ENCODE measurements around the gene APBB3.

Gene APBB3

DNA sequence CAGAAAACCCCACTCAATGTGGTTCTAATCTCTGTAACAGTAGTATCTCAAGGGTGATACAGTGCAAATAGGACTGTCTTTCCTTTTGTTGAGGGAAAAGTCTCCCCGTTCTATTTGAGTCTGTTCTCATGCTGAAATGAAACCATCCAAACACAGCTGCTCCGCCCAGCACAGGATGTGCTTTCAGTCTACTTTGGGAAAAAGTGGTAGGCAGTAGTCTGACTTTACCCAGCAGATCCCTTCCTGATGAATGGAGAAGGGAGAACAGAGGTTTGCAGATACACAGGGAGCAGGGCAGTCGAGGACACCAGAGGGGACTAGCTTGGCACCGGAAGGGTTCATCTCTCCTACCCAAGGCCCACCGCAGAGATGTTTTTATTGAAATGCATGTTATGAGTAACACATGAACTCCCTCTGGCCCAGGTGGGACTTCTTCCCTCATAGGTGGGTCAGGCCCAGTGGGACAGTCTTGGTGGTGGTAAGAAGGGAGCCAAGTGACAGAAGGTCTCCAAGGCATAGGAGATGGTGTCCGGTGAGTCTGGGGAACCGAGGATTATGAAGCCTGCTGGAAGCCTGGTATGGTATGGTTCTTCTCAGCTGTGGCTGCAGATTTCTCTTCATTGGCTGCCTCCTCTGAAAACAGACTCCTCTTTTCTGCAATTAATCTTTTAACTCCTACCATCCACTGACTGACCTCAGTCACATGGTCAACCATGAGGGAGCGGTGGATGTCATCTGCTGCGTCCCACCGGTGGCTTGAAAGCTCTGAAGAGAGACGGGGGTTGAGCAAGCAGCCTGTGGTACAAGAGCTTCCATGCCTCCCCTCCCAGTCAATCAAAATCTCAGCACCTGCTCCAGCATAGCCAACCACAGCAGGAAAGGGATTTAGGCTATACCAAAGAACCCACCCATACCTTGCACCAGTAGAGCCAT is 14.0 kb downstream of the APBB3 start:
- DNase-seq (ENCODE audit: low read depth) = no peak
- in situ Hi-C loops (cut with HindIII; ENCODE audit: low sequenced_read_pairs) = no loop called here
- TF ChIP-seq, protein P1, sequence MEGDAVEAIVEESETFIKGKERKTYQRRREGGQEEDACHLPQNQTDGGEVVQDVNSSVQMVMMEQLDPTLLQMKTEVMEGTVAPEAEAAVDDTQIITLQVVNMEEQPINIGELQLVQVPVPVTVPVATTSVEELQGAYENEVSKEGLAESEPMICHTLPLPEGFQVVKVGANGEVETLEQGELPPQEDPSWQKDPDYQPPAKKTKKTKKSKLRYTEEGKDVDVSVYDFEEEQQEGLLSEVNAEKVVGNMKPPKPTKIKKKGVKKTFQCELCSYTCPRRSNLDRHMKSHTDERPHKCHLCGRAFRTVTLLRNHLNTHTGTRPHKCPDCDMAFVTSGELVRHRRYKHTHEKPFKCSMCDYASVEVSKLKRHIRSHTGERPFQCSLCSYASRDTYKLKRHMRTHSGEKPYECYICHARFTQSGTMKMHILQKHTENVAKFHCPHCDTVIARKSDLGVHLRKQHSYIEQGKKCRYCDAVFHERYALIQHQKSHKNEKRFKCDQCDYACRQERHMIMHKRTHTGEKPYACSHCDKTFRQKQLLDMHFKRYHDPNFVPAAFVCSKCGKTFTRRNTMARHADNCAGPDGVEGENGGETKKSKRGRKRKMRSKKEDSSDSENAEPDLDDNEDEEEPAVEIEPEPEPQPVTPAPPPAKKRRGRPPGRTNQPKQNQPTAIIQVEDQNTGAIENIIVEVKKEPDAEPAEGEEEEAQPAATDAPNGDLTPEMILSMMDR (IDR thresholded peaks at IDR 0.05; ENCODE audit: low read depth, low read length, missing control alignments) = no peak
- no peak overlapping the region for H3K4me3 ChIP-seq (ENCODE audit: low read depth, low read length)

DNA sequence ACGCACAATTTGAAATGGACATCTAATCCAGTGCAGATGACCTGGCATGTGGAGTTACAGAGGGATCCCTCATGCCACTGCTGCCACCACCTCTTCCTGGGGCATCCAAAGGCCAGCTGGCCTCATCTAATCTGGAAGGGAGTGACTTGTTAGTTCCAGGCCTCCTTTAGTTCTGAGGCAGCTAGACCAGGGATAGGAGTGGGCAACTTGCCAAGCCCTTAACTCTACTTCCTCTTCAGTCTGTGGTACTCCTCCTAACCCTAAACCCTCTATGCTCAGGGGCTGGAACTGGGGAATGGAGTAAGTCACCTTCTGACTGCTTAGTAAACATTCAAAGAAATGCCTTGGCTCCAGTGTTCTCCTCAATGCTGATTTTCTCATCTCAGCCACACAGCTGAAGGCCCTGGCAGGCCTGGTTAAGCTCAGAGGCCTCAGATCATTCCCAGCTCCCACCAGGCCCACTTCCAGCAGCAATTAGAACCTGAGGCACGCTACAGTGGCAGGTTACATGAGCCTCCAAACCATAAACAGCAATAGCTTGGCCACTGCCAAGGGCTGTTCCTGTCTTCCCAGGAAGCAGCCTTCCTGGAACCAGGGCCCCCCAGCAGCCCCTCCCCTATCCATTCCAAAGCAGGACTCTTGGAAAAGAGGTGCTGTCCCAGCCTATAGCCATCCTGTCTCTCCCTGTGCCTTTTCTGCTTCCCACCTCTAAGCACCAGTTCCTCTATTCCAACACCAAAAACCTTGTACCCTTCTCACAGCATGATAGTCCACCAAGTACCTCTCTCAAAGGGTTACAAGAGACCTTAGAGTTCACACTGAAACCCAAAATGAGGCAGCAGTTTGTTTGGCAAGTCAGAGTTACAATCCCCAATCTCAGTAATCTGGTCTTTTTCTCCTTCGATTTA is 14.9 kb downstream of the APBB3 start:
- H3K4me3 ChIP-seq (ENCODE audit: low read depth, low read length) = no peak overlapping the region
- TF ChIP-seq, protein P1 (IDR thresholded peaks at IDR 0.05; ENCODE audit: low read depth, low read length, missing control alignments) = no peak
- no peak for DNase-seq (ENCODE audit: low read depth)
- in situ Hi-C loops (cut with HindIII; ENCODE audit: low sequenced_read_pairs) = no loop called here

DNA sequence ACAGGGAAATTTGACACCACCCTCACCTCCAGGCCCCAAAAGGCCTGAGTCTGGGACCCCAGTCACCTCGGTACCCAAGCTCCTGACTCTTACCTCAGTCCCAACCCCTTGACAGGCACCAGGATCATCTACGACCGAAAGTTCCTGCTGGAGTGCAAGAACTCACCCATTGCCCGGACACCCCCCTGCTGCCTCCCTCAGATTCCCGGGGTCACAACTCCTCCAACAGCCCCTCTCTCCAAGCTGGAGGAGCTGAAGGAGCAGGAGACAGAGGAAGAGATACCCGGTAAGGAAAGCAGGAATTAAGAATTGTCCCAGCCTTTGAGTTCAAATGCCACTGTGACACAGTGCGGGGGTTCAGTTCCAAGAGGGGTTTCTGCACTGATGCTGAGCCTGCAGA is 15.6 kb downstream of the APBB3 start:
- in situ Hi-C loops (cut with HindIII; ENCODE audit: low sequenced_read_pairs) = no loop called here
- no peak overlapping the region for H3K4me3 ChIP-seq (ENCODE audit: low read depth, low read length)
- no peak for DNase-seq (ENCODE audit: low read depth)
- TF ChIP-seq, protein P1 (IDR thresholded peaks at IDR 0.05; ENCODE audit: low read depth, low read length, missing control alignments) = no peak

GRCh38 chr5:140548300-140548688 is 16.1 kb downstream of the APBB3 start:
- no peak for DNase-seq (ENCODE audit: low read depth)
- peak overlapping the region; percentile 38 for H3K4me3 ChIP-seq (ENCODE audit: low read depth, low read length)
- in situ Hi-C loops (cut with HindIII; ENCODE audit: low sequenced_read_pairs) = no loop called here
- TF ChIP-seq, protein P1 (IDR thresholded peaks at IDR 0.05; ENCODE audit: low read depth, low read length, missing control alignments) = no peak

DNA sequence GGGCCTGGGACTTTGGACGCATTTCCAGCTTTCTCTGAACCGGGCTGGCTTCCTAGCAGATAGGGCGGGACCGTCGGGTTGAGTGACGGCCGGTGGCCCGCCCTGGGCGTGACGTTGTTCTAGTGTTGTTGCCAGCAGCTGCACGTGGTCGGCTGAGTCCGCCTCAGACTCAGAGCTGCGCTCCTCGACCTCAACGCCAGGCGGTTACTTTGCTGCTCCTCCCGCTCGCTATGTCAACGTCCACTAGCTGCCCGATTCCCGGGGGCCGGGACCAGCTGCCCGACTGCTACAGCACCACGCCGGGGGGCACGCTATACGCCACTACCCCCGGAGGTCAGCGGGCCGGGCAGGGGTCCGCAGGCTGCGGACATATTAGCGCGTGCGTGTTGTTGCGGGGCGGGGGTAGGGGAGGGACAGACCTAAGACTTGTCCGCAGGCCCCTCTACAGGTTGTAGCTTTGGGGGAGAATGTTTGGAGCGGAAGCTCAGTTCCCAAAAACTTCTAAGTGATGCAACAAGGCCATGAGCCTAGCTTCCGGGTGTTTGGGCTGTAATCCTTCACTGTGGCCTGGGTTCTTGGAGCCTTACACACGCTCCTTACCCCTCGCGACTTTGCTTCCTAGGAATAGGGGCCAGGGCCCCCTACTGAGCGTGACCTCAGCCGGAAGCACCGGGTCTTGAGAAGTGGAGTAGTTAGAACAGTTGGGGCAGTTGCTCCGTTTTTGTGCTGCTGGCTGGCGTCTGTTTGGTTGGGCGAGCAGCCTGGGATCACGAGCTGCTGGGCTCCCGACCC is 16.7 kb downstream of the APBB3 start, which contains the start of gene EIF4EBP3:
EIF4EBP3 (plus strand) TSS at position 155 of the 792 bp plus-strand sequence; CDS start at position 231, 76 bp downstream.
- in situ Hi-C loops (cut with HindIII; ENCODE audit: low sequenced_read_pairs) = no loop called here
- TF ChIP-seq, protein P1 (IDR thresholded peaks at IDR 0.05; ENCODE audit: low read depth, low read length, missing control alignments) = peak; percentile 56
- DNase-seq (ENCODE audit: low read depth) = peak; percentile 93
- H3K4me3 ChIP-seq (ENCODE audit: low read depth, low read length) = peak within 1 kb of the TSS; percentile 38
